H9 (cell line): Measurements from ENCODE around the gene RIIAD1. TPM values are rescaled to one million over a fixed set of nuclear protein-coding genes. Genes with fewer than 3 reads are reported as not detected.

Experiments used
- DNase-seq: peaks from one replicate; pipeline ENCODE4 v3.0.0-alpha.2; 2017
- H2AFZ ChIP-seq: one replicate; pipeline ENCODE4 v1.6.1; 2013; ENCODE audit warnings: mild to moderate bottlenecking, low read length, control low read depth, moderate library complexity
- H2AK5ac ChIP-seq: 2 replicates; pipeline ENCODE4 v1.6.1; 2013; ENCODE audit warnings: low read length, control low read depth, mixed read lengths; ENCODE audit not compliant: insufficient read length
- H2BK120ac ChIP-seq: one replicate; pipeline ENCODE4 v1.6.1; 2013; ENCODE audit warnings: low read depth, mild to moderate bottlenecking, low read length, control low read depth, inconsistent platforms; ENCODE audit not compliant: poor library complexity, severe bottlenecking
- H2BK12ac ChIP-seq: 2 replicates; pipeline ENCODE4 v1.6.1; 2013; ENCODE audit warnings: low read length, control low read depth, mixed read lengths, low read depth; ENCODE audit not compliant: insufficient read length
- H2BK15ac ChIP-seq: 2 replicates; pipeline ENCODE4 v1.6.1; 2013; ENCODE audit warnings: low read depth, low read length, control low read depth
- H2BK20ac ChIP-seq: one replicate; pipeline ENCODE4 v1.6.1; 2013; ENCODE audit warnings: low read depth, mild to moderate bottlenecking, low read length, control low read depth, inconsistent platforms; ENCODE audit not compliant: poor library complexity, severe bottlenecking
- H2BK5ac ChIP-seq: 2 replicates; pipeline ENCODE4 v1.6.1; 2013; ENCODE audit warnings: low read length, control low read depth, mixed read lengths; ENCODE audit not compliant: insufficient read length
- H3K14ac ChIP-seq: 2 replicates; pipeline ENCODE4 v1.6.1; 2013; ENCODE audit warnings: low read length, control low read depth; ENCODE audit not compliant: insufficient read depth
- H3K18ac ChIP-seq: 2 replicates; pipeline ENCODE4 v1.6.1; 2013; ENCODE audit warnings: low read depth, mild to moderate bottlenecking, mixed read lengths, low read length, control low read depth; ENCODE audit not compliant: insufficient read length
- H3K23ac ChIP-seq: 2 replicates; pipeline ENCODE4 v1.6.1; 2013; ENCODE audit warnings: low read length, control low read depth, mixed read lengths, low read depth; ENCODE audit not compliant: insufficient read length
- H3K23me2 ChIP-seq: 2 replicates; pipeline ENCODE4 v1.6.1; 2013; ENCODE audit warnings: low read depth, mild to moderate bottlenecking, mixed read lengths, low read length, control low read depth; ENCODE audit not compliant: insufficient read length, poor library complexity, severe bottlenecking
- H3K27ac ChIP-seq: 2 replicates; pipeline ENCODE4 v1.5.1; 2013; ENCODE audit warnings: low read length, control low read depth, mixed read lengths, low read depth; ENCODE audit not compliant: insufficient read length
- H3K27me3 ChIP-seq: 2 replicates; pipeline ENCODE4 v1.6.1; 2013; ENCODE audit warnings: low read length, control low read depth, inconsistent platforms; ENCODE audit not compliant: insufficient read depth
- H3K4ac ChIP-seq: 2 replicates; pipeline ENCODE4 v1.6.1; 2013; ENCODE audit warnings: low read depth, mild to moderate bottlenecking, control low read depth, inconsistent platforms, low read length, moderate library complexity
- H3K4me1 ChIP-seq: 2 replicates; pipeline ENCODE4 v1.6.1; 2013; ENCODE audit warnings: low read length, control low read depth, inconsistent platforms; ENCODE audit not compliant: insufficient read depth
- H3K4me2 ChIP-seq: 2 replicates; pipeline ENCODE4 v1.6.1; 2013; ENCODE audit warnings: low read length, control low read depth, mixed read lengths; ENCODE audit not compliant: insufficient read length, insufficient read depth
- H3K56ac ChIP-seq: 2 replicates; pipeline ENCODE4 v1.6.1; 2013; ENCODE audit warnings: low read depth, mild to moderate bottlenecking, mixed read lengths, low read length, control low read depth; ENCODE audit not compliant: insufficient read length
- H3K79me1 ChIP-seq: 2 replicates; pipeline ENCODE4 v1.6.1; 2013; ENCODE audit warnings: low read depth, mild to moderate bottlenecking, moderate library complexity, low read length, control low read depth, inconsistent platforms; ENCODE audit not compliant: insufficient read depth, poor library complexity, severe bottlenecking
- H3K79me2 ChIP-seq: 2 replicates; pipeline ENCODE4 v1.6.1; 2013; ENCODE audit warnings: low read length, control low read depth, inconsistent platforms; ENCODE audit not compliant: insufficient read depth
- H3K9ac ChIP-seq: 2 replicates; pipeline ENCODE4 v1.6.1; 2013; ENCODE audit warnings: low read length, control low read depth, mixed read lengths; ENCODE audit not compliant: insufficient read length; ENCODE audit errors: extremely low read depth
- H3K9me3 ChIP-seq: one replicate; pipeline ENCODE4 v1.6.1; 2013; ENCODE audit warnings: low read depth, low read length, inconsistent platforms; ENCODE audit not compliant: control insufficient read depth
- H3T11ph ChIP-seq: one replicate; pipeline ENCODE4 v1.6.1; 2013; ENCODE audit warnings: mild to moderate bottlenecking, low read length, control low read depth, inconsistent platforms
- H4K20me1 ChIP-seq: one replicate; pipeline ENCODE4 v1.6.1; 2013; ENCODE audit not compliant: control insufficient read depth, insufficient read length, insufficient read depth
- H4K5ac ChIP-seq: 2 replicates; pipeline ENCODE4 v1.6.1; 2013; ENCODE audit warnings: low read depth, mild to moderate bottlenecking, mixed read lengths, low read length, control low read depth; ENCODE audit not compliant: insufficient read length
- H4K8ac ChIP-seq: replicated peaks from 2 replicates; pipeline ENCODE4 v1.6.1; 2013; ENCODE audit warnings: low read length, control low read depth, mixed read lengths, low read depth; ENCODE audit not compliant: insufficient read length
- H4K91ac ChIP-seq: 2 replicates; pipeline ENCODE4 v1.6.1; 2013; ENCODE audit warnings: low read depth, mild to moderate bottlenecking, moderate library complexity, mixed read lengths, low read length, control low read depth; ENCODE audit not compliant: insufficient read length
- H3K27ac Mint-ChIP-seq, 3 experiments: 2 replicates in 2 of 3; 3 replicates in 1 of 3; pipeline ENCODE4 v1.8.0; 2020 to 2021; ENCODE audit warnings: mixed read lengths in 3 of 3, mild to moderate bottlenecking in 1 of 3, moderate library complexity in 1 of 3
- H3K27me3 Mint-ChIP-seq: 2 replicates; pipeline ENCODE4 v1.8.0; 2021; ENCODE audit warnings: low read depth, mild to moderate bottlenecking, moderate library complexity, mixed read lengths
- H3K36me3 Mint-ChIP-seq, 3 experiments: 2 replicates in 2 of 3; 3 replicates in 1 of 3; pipeline ENCODE4 v1.8.0; 2020 to 2021; ENCODE audit warnings: low read depth in 3 of 3, mixed read lengths in 3 of 3; ENCODE audit not compliant: insufficient read depth in 1 of 3
- H3K4me1 Mint-ChIP-seq, 2 experiments: 2 replicates each; pipeline ENCODE4 v1.8.0; 2020; ENCODE audit warnings: mixed read lengths in 2 of 2
- H3K4me3 Mint-ChIP-seq, 2 experiments: 2 replicates in 1 of 2; 3 replicates in 1 of 2; pipeline ENCODE4 v1.8.0; 2020 to 2021; ENCODE audit warnings: mild to moderate bottlenecking in 2 of 2, mixed read lengths in 2 of 2, moderate library complexity in 1 of 2
- H3K9me3 Mint-ChIP-seq, 2 experiments: 2 replicates in 1 of 2; 3 replicates in 1 of 2; pipeline ENCODE4 v1.8.0; 2020; ENCODE audit warnings: mild to moderate bottlenecking in 2 of 2, mixed read lengths in 2 of 2, moderate library complexity in 1 of 2
- CTCF ChIP-seq: fragments of 200-600 bp; sonication (generic); conservative IDR thresholded peaks from 3 replicates; pipeline ENCODE4 v1.8.0; 2021; ENCODE audit warnings: antibody characterized with exemption, mild to moderate bottlenecking
- WGBS: extraction: QIAGEN DNeasy Blood & Tissue Kit; methylation state at CpG from one replicate; pipeline ENCODE4 v1.1.7; 2013; ENCODE audit warnings: missing lambda C conversion rate, low lambda C conversion rate, mixed read lengths; ENCODE audit not compliant: insufficient read length; ENCODE audit errors: extremely low coverage; 5-methylcytosine and 5-hydroxymethylcytosine counted together
- total RNA-seq: library from RNA; stranded (reverse); gene quantifications from 2 replicates; pipeline ENCODE4 v1.2.1, GENCODE V29; 2021

RIIAD1 gene
- total RNA-seq, 1 experiment from 2014 or later = 1.4 TPM

- Histone ChIP-seq H3K4me1 (0 out of 2 replicates have a peak, but pooled peaks cover 6% of the 10 kb centered on the region), H2AK5ac (no peak overlapping the region), H3K79me1 (no peaks in the 10 kb centered on the region), H3K23me2 (peaks cover 21% of the 10 kb centered on the region), H3K9me3 (no peaks in the 10 kb centered on the region), H2BK5ac (no peak overlapping the region), H3K27me3 (peaks cover 24% of the 10 kb centered on the region; the same call in 1 of the 2 replicates), H4K20me1 (no peaks in the 10 kb centered on the region), H3K4ac (no peak overlapping the region), H4K5ac (no peak overlapping the region), H3K56ac (no peak overlapping the region), H2BK15ac (no peak overlapping the region), H2BK12ac (no peak overlapping the region), H3K18ac (no peak overlapping the region), H2BK120ac (no peak overlapping the region), H4K91ac (no peak overlapping the region), H3K14ac (no peak overlapping the region), H3T11ph (no peak overlapping the region), H2BK20ac (no peak overlapping the region), H4K8ac (no peak overlapping the region), H3K27ac (no peak overlapping the region), H2AFZ (no peak overlapping the region), H3K4me2 (no peak overlapping the region), H3K23ac (no peak overlapping the region), H3K79me2 (no peaks in the 10 kb centered on the region), H3K9ac (no peak overlapping the region)
- no peak for DNase-seq
- Mint-ChIP-seq H3K4me3 (0 out of 5 replicates have a peak overlapping the region, but pooled peaks of 1 of the 2 experiments have one; percentile 82), H3K9me3 (no peaks in the 10 kb centered on the region), H3K36me3 (no peaks in the 10 kb centered on the region), H3K27me3 (peaks cover 64% of the 10 kb centered on the region), H3K27ac (no peak overlapping the region), H3K4me1 (peaks cover 50 to 56% of the 10 kb centered on the region in 2 experiments)
- no peak for TF ChIP-seq CTCF
- no CpG with 5 or more reads among the region's 4 CpGs for WGBS
These were observed 3.3 kb upstream of the RIIAD1 start for GRCh38 chr1:151718011-151718431.
